ENCODE measurements around the gene ATP6V1A.

ATP6V1A gene

DNA sequence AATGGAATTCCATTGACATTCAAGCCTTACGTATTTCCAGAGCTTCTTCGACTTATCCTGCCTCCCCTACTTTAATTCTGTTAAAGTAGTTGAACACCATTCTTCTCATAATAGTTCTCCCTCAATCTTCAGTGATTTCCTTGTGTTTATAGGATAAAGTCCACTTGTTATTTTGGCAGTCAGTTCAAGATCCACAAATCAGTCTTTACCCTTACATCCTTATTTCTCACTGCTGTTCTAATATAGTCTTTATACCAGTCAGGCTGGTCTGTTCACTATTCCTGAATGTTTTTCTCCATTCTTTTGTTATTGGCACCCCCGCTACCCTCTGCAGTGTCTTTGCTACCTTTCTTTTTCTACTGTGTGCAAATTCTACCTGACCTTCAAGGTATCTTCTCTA, 29.7 kb downstream of the ATP6V1A start:
- TF ChIP-seq ZBTB7A (IDR thresholded peaks at IDR 0.05; ENCODE audit: low read depth): no peak
- TF ChIP-seq CREB1 (IDR thresholded peaks at IDR 0.05; ENCODE audit: low read depth): no peak

DNA sequence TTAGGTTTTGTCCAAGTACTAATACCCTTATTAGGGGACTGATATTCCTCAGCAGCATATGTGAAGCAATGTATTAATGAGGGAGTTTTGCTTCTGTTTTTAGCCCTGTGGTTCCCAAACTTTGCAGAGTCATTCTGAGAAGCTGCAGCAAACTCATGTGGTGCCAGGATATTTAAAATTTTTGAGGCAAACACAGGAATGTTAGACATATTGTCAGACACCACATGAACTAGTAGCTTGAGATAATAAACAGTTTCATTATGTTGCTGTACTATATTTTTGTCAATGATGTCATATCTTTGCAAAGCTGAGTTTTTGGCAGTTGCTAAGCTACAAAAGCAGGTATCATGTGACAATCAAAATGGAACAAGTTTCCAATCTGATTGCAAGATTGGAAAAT, 36.6 kb downstream of the ATP6V1A start:
- TF ChIP-seq CREB1 (IDR thresholded peaks at IDR 0.05; ENCODE audit: low read depth): no peak
- no peak for TF ChIP-seq CEBPB (IDR thresholded peaks at IDR 0.05)
- TF ChIP-seq, protein P1, sequence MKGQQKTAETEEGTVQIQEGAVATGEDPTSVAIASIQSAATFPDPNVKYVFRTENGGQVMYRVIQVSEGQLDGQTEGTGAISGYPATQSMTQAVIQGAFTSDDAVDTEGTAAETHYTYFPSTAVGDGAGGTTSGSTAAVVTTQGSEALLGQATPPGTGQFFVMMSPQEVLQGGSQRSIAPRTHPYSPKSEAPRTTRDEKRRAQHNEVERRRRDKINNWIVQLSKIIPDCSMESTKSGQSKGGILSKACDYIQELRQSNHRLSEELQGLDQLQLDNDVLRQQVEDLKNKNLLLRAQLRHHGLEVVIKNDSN (IDR thresholded peaks at IDR 0.05): no peak
- TF ChIP-seq YY1 (IDR thresholded peaks at IDR 0.05; ENCODE audit: low read depth): no peak

DNA sequence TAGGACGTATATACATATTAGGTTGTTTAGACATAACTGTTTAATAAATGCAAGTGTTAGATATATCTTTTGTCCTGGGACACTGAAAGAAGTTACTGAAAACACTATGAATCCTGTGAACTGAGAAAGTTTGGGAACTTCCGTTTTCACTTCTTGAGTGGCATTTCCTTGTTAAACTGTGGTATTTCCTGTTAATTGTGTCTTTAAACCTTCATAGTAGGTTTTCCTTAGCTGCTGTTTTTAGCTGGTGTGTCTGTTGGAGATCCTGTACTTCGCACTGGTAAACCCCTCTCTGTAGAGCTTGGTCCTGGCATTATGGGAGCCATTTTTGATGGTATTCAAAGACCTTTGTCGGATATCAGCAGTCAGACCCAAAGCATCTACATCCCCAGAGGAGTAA, 37.1 kb downstream of the ATP6V1A start:
- TF ChIP-seq YY1 (IDR thresholded peaks at IDR 0.05; ENCODE audit: low read depth): no peak
- no peak for TF ChIP-seq FOXM1 (IDR thresholded peaks at IDR 0.05; ENCODE audit: borderline replicate concordance, low read depth)
- no peak for TF ChIP-seq EP300 (IDR thresholded peaks at IDR 0.05; ENCODE audit: borderline replicate concordance)
- TF ChIP-seq ZBTB7A (IDR thresholded peaks at IDR 0.05; ENCODE audit: low read depth): no peak
- no peak for TF ChIP-seq TAF1 (IDR thresholded peaks at IDR 0.05; ENCODE audit: low read depth)
- no peak for TF ChIP-seq RAD21 (IDR thresholded peaks at IDR 0.05; ENCODE audit: low read depth)
- TF ChIP-seq, protein P1 (IDR thresholded peaks at IDR 0.05): no peak
- TF ChIP-seq TEAD4 (IDR thresholded peaks at IDR 0.05): no peak
- TF ChIP-seq, protein P2, sequence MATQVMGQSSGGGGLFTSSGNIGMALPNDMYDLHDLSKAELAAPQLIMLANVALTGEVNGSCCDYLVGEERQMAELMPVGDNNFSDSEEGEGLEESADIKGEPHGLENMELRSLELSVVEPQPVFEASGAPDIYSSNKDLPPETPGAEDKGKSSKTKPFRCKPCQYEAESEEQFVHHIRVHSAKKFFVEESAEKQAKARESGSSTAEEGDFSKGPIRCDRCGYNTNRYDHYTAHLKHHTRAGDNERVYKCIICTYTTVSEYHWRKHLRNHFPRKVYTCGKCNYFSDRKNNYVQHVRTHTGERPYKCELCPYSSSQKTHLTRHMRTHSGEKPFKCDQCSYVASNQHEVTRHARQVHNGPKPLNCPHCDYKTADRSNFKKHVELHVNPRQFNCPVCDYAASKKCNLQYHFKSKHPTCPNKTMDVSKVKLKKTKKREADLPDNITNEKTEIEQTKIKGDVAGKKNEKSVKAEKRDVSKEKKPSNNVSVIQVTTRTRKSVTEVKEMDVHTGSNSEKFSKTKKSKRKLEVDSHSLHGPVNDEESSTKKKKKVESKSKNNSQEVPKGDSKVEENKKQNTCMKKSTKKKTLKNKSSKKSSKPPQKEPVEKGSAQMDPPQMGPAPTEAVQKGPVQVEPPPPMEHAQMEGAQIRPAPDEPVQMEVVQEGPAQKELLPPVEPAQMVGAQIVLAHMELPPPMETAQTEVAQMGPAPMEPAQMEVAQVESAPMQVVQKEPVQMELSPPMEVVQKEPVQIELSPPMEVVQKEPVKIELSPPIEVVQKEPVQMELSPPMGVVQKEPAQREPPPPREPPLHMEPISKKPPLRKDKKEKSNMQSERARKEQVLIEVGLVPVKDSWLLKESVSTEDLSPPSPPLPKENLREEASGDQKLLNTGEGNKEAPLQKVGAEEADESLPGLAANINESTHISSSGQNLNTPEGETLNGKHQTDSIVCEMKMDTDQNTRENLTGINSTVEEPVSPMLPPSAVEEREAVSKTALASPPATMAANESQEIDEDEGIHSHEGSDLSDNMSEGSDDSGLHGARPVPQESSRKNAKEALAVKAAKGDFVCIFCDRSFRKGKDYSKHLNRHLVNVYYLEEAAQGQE (IDR thresholded peaks at IDR 0.05; ENCODE audit: low read depth): no peak
- no peak for TF ChIP-seq TCF12 (IDR thresholded peaks at IDR 0.05; ENCODE audit: low read depth)
- no peak for TF ChIP-seq EGR1 (IDR thresholded peaks at IDR 0.05)
- TF ChIP-seq NFIC (IDR thresholded peaks at IDR 0.05): no peak

DNA sequence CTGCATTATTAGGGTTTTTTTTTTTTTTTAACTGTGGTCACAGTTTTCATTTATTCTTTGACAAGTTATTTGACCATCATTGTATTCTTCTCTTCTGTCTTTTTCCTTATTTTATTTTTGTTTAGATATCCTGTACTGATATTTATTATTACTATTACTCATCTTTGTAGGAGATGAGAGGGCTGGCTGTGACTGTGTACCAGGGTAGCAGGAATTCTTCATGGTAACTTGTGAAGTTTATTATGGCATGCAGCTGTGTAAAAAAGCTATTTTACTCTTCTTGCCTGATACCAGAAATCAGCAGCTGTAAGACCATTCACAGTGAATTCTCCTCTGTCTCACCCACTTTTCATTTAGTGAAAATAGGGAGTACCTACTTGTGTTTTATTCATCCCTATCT, 44.5 kb downstream of the ATP6V1A start:
- TF ChIP-seq NFIC (IDR thresholded peaks at IDR 0.05) (no peak), TAF1 (IDR thresholded peaks at IDR 0.05; ENCODE audit: low read depth) (no peak)
- TF ChIP-seq, protein P2 (IDR thresholded peaks at IDR 0.05; ENCODE audit: low read depth): no peak

DNA sequence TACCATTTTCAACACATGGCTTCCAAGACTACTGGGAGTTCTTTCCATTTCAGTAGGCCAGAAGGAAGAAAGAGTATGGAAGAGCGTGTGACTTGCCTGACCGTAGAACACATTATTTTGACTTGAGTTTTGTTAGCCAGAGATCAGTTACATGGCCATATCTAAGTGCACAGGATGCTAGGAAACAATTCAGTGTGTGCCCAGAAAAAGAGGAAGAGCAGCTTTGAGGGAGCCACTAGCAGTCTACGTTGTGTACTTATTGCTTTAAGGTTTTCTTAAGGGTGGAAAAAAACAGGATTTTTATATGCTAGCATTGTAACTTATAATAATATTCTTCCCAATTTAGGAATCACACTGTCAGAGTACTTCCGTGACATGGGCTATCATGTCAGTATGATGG, 47.7 kb downstream of the ATP6V1A start:
- TF ChIP-seq, protein P1 (IDR thresholded peaks at IDR 0.05): no peak
- TF ChIP-seq, protein P2 (IDR thresholded peaks at IDR 0.05; ENCODE audit: low read depth): no peak
- TF ChIP-seq CEBPB (IDR thresholded peaks at IDR 0.05) (no peak), ZBTB7A (IDR thresholded peaks at IDR 0.05; ENCODE audit: low read depth) (no peak), TEAD4 (IDR thresholded peaks at IDR 0.05) (no peak), TCF12 (IDR thresholded peaks at IDR 0.05; ENCODE audit: low read depth) (no peak), EGR1 (IDR thresholded peaks at IDR 0.05) (no peak), RAD21 (IDR thresholded peaks at IDR 0.05; ENCODE audit: low read depth) (no peak), EP300 (IDR thresholded peaks at IDR 0.05; ENCODE audit: borderline replicate concordance) (no peak), CREB1 (IDR thresholded peaks at IDR 0.05; ENCODE audit: low read depth) (no peak), NFIC (IDR thresholded peaks at IDR 0.05) (no peak), TAF1 (IDR thresholded peaks at IDR 0.05; ENCODE audit: low read depth) (no peak), FOXM1 (IDR thresholded peaks at IDR 0.05; ENCODE audit: borderline replicate concordance, low read depth) (no peak), YY1 (IDR thresholded peaks at IDR 0.05; ENCODE audit: low read depth) (no peak)
- TF ChIP-seq, protein P3, sequence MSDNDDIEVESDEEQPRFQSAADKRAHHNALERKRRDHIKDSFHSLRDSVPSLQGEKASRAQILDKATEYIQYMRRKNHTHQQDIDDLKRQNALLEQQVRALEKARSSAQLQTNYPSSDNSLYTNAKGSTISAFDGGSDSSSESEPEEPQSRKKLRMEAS (IDR thresholded peaks at IDR 0.05): no peak

Data from Ishikawa (cell line).